IPS DF 6.9 (cell line): Measurements from ENCODE around the gene PLEKHA5.

ENCODE experiments used
- DNase-seq: peaks from one replicate; pipeline ENCODE4 v3.0.0-alpha.2; 2013; ENCODE audit warnings: low read depth, low spot score
- H3K27ac ChIP-seq: one replicate; pipeline ENCODE4 v1.5.1; 2013; ENCODE audit warnings: low read length, control low read depth
- H3K27me3 ChIP-seq: 2 replicates; pipeline ENCODE4 v1.6.1; 2013; ENCODE audit warnings: mild to moderate bottlenecking, low read length; ENCODE audit not compliant: control insufficient read depth, insufficient read depth
- H3K36me3 ChIP-seq: 2 replicates; pipeline ENCODE4 v1.6.1; 2013; ENCODE audit warnings: low read length; ENCODE audit not compliant: control insufficient read depth, insufficient read depth
- H3K4me1 ChIP-seq: 2 replicates; pipeline ENCODE4 v1.6.1; 2013; ENCODE audit warnings: low read length; ENCODE audit not compliant: control insufficient read depth, insufficient read depth
- H3K4me3 ChIP-seq: 2 replicates; pipeline ENCODE4 v1.5.1; 2013; ENCODE audit warnings: mild to moderate bottlenecking, low read length
- H3K9me3 ChIP-seq: 2 replicates; pipeline ENCODE4 v1.6.1; 2013; ENCODE audit warnings: low read length, inconsistent platforms; ENCODE audit not compliant: control insufficient read depth, insufficient read depth
- WGBS: extraction: QIAGEN DNeasy Blood & Tissue Kit; methylation state at CpG from one replicate; pipeline ENCODE4 v1.1.7; 2013; ENCODE audit warnings: mixed read lengths, missing lambda C conversion rate; ENCODE audit not compliant: insufficient read length, insufficient coverage; 5-methylcytosine and 5-hydroxymethylcytosine counted together

The PLEKHA5 gene

DNA sequence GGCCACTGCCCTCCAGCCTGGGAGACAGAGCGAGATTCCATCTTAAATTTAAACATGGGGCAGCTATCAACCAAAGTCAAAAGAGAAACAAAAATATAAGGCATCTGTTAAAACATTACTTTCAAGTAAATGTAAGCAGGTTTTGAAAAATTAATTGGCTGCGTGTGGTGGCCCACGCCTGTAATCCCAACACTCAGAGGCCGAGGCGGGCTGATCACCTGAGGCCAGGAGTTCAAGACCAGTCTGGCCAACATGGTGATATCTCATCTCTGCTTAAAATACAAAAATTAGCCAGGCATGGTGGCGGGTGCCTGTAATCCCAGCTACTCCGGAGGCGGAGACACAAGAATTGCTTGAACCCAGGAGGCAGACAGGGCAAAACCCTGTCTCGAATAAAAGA lies 82.7 kb downstream of the PLEKHA5 start:
- WGBS, result no CpG with 5 or more reads among the region's 9 CpGs
- H3K4me3 ChIP-seq, result no peak overlapping the region
- H3K4me1 ChIP-seq, result peaks cover 2% of the 10 kb centered on the region; the same call in 1 of the 2 replicates
- no peaks in the 10 kb centered on the region for H3K36me3 ChIP-seq
- H3K9me3 ChIP-seq, result no peaks in the 10 kb centered on the region
- no peak overlapping the region for H3K27ac ChIP-seq
- no peak for DNase-seq
- no peaks in the 10 kb centered on the region for H3K27me3 ChIP-seq

DNA sequence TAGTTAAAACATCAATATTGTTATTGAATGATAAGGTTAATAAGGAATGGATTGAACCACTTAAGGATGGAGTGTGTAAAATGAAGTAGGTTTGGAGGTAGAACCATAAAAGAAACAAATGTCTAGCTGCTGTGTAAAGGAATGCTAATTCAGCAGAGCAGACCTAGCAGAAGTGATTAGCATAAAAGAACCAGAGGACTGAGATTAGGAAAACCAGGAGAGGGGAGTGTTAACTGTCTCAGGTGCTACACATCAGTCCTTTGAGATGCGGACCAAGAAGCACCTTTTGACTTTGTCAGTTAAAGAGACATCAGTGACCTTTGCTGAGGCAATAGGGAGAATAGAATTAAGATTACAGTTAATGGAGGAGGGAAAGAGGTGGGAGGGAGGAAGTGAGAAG lies 84.5 kb downstream of the PLEKHA5 start:
- no peak overlapping the region for H3K27ac ChIP-seq
- H3K4me1 ChIP-seq, result peaks cover 2% of the 10 kb centered on the region; the same call in 1 of the 2 replicates
- H3K27me3 ChIP-seq, result no peaks in the 10 kb centered on the region
- H3K36me3 ChIP-seq, result no peaks in the 10 kb centered on the region
- DNase-seq, result no peak
- no peaks in the 10 kb centered on the region for H3K9me3 ChIP-seq
- no CpG with 5 or more reads among the region's 1 CpG for WGBS
- no peak overlapping the region for H3K4me3 ChIP-seq

GRCh38 chr12:19215115-19215514 lies 85.6 kb downstream of the PLEKHA5 start:
- DNase-seq, result no peak
- WGBS, result 100% methylated on average over 1 of the region's 3 CpGs
- no peak overlapping the region for H3K4me3 ChIP-seq
- H3K4me1 ChIP-seq, result peaks cover 2% of the 10 kb centered on the region; the same call in 1 of the 2 replicates
- H3K27me3 ChIP-seq, result no peaks in the 10 kb centered on the region
- H3K36me3 ChIP-seq, result no peaks in the 10 kb centered on the region
- H3K27ac ChIP-seq, result no peak overlapping the region
- H3K9me3 ChIP-seq, result no peaks in the 10 kb centered on the region

DNA sequence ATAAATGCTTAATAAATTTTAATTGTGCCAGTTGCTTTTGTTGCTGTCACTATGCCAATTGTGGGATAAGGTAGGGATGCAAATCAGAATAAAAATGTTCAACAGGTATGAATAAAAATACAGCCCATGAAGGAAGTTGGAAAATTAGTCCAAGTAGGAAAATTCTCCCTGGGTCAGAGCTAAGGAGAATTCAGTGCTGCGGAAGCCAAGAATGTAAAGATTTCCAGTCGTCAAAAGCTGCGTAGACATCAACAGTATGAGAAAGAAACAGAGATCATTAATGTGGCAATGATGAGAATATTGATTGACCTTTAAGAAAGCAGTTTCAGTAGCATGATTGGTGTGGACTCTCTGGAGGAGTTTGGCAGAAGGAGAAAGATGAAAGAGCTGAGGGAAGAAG lies 87.9 kb downstream of the PLEKHA5 start:
- Histone ChIP-seq H3K36me3 (no peaks in the 10 kb centered on the region), H3K27ac (no peak overlapping the region), H3K4me1 (peaks cover 2% of the 10 kb centered on the region; the same call in 1 of the 2 replicates), H3K27me3 (no peaks in the 10 kb centered on the region), H3K4me3 (no peak overlapping the region), H3K9me3 (no peaks in the 10 kb centered on the region)
- WGBS, result no CpG with 5 or more reads among the region's 3 CpGs
- no peak for DNase-seq

DNA sequence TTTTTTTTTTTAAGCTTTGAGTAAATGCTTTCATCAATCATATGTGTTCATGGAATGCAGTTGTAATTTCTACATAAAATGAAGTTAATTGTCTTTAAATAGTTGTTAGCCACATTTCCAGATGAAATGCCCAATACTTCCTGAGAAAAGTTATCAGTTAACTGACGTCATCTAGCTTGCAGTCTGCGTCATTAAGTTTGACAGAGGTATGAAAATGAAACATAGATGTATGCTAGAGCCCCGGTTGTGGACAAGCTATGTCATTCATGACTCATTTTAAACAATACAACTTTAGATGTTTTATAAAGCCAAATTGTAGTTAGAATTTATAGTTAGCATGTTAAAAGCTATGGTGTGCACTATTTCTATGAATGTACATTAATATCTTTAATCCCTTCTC lies 90.7 kb downstream of the PLEKHA5 start:
- H3K27ac ChIP-seq, result no peak overlapping the region
- H3K9me3 ChIP-seq, result no peaks in the 10 kb centered on the region
- H3K36me3 ChIP-seq, result no peaks in the 10 kb centered on the region
- no peak overlapping the region for H3K4me3 ChIP-seq
- no peaks in the 10 kb centered on the region; the same call in 1 of the 2 replicates for H3K4me1 ChIP-seq
- no CpG with 5 or more reads among the region's 3 CpGs for WGBS
- H3K27me3 ChIP-seq, result no peaks in the 10 kb centered on the region
- DNase-seq, result no peak

DNA sequence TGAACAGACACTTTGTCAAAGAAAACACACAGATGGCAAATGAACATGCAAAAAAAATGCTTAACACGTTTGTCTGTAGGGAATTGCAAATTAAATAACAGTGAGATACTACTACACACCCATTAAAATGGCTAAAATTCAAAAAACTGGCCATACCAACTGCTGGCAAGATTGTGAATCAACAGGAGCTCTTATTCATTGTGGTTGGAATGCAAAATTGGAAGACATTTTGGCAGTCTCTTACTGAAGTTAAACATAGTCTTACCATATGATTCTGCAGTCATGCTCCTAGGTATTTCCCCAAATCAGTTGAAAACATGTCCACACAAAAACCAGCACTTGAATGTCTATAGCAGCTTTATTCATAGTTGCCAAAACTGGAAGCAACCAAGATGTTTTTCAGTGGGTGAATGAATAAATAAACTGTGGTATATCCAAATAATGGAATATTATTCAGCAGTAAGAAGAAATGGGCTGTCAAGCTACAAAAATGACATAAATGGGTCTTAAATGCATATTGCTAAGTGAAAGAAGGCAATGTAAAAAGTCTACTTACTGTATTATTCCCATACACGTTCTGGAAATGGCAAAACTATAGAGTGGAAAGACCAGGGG lies 91.4 kb downstream of the PLEKHA5 start:
- no peaks in the 10 kb centered on the region; the same call in 1 of the 2 replicates for H3K4me1 ChIP-seq
- WGBS, result no CpG with 5 or more reads among the region's 2 CpGs
- no peaks in the 10 kb centered on the region for H3K27me3 ChIP-seq
- no peaks in the 10 kb centered on the region for H3K9me3 ChIP-seq
- no peaks in the 10 kb centered on the region for H3K36me3 ChIP-seq
- no peak overlapping the region for H3K4me3 ChIP-seq
- no peak overlapping the region for H3K27ac ChIP-seq
- no peak for DNase-seq

DNA sequence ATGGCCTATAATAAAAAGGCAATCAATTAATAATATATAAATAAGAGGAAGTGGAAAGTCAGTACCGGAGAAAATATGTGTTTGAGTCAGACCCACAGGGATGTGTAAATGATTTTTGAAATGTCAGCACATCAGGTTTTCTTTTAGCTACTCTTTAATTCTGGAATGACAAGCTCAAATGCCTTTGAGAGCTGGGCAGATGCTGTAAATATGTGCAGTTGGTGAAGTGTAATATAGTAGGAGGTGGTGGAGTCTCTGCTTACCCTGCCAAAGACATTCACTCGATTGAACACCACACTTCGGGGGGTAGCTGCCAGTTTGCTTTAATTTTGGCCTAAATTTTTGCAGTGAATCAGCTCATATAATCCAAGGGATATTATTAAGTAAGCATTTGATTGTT lies 93.0 kb downstream of the PLEKHA5 start:
- H3K27me3 ChIP-seq, result no peaks in the 10 kb centered on the region
- WGBS, result no CpG with 5 or more reads among the region's 3 CpGs
- DNase-seq, result no peak
- no peaks in the 10 kb centered on the region for H3K9me3 ChIP-seq
- H3K4me1 ChIP-seq, result no peaks in the 10 kb centered on the region; the same call in 1 of the 2 replicates
- no peaks in the 10 kb centered on the region for H3K36me3 ChIP-seq
- no peak overlapping the region for H3K27ac ChIP-seq
- H3K4me3 ChIP-seq, result no peak overlapping the region

DNA sequence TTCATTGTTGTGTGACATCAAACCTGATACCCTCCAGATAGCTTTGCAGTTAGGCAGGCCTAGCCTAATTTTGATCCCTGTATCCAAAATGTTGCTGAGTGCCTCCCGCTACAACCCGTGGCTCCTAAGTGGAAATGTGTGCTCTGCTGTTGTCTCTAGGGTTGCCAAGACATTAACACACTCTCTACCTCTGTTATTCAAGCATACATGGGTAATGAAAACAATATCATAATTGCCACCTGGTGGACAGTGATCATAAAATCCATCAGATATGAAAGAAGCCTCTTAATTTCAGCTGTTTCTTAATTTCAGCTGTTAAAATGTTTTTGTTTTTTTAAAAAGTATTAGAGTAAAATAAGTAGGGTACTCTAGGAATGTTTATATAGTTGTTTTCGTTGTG lies 93.5 kb downstream of the PLEKHA5 start:
- no peaks in the 10 kb centered on the region; the same call in 1 of the 2 replicates for H3K4me1 ChIP-seq
- no peaks in the 10 kb centered on the region for H3K9me3 ChIP-seq
- DNase-seq, result no peak
- no peak overlapping the region for H3K27ac ChIP-seq
- no peaks in the 10 kb centered on the region for H3K36me3 ChIP-seq
- H3K27me3 ChIP-seq, result no peaks in the 10 kb centered on the region
- WGBS, result 100% methylated on average over 1 of the region's 3 CpGs
- H3K4me3 ChIP-seq, result no peak overlapping the region

DNA sequence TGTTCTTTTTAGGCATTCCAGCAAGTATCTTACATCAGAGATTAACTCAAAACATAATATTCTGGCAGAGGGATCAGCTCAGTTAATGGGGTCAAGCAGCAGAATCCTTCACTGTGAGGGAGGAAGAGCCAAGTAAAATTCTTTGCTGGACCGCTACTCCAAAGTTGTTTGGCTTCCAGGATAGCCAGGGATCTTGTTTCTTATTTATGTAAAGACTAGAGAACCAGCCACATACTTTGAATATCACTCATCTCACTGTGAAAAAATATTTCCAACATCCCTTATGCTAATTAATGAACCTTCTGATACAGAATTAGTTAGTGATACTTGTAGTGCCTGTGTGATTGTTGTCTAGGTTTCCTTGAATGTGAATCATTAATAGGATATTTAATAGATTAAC lies 94.2 kb downstream of the PLEKHA5 start:
- no CpG with 5 or more reads among the region's 1 CpG for WGBS
- Histone ChIP-seq H3K4me1 (no peaks in the 10 kb centered on the region; the same call in 1 of the 2 replicates), H3K27ac (no peak overlapping the region), H3K4me3 (no peak overlapping the region), H3K27me3 (no peaks in the 10 kb centered on the region), H3K9me3 (no peaks in the 10 kb centered on the region), H3K36me3 (no peaks in the 10 kb centered on the region)
- DNase-seq, result no peak

GRCh38 chr12:19224746-19225145 lies 95.2 kb downstream of the PLEKHA5 start:
- no CpG with 5 or more reads among the region's 3 CpGs for WGBS
- no peak overlapping the region for H3K4me3 ChIP-seq
- H3K9me3 ChIP-seq, result no peaks in the 10 kb centered on the region
- no peaks in the 10 kb centered on the region for H3K36me3 ChIP-seq
- H3K27me3 ChIP-seq, result no peaks in the 10 kb centered on the region
- no peaks in the 10 kb centered on the region for H3K4me1 ChIP-seq
- no peak overlapping the region for H3K27ac ChIP-seq
- no peak for DNase-seq
